Thyroid gland (tissue), 4 donors: ENCODE measurements around the gene PLEKHA6. TPM values are rescaled to one million over a fixed set of nuclear protein-coding genes. Genes with fewer than 3 reads are reported as not detected.

Source experiments
- DNase-seq, 2 donors: peaks; one replicate each; pipeline ENCODE4 v3.0.0-alpha.2; 2019
- H3K27ac ChIP-seq, 3 donors: fragments of 200-600 bp; sonication (generic); 1 replicate in 2 of 3; 2 replicates in 1 of 3; pipeline ENCODE4 v1.5.1; 2016 to 2019; ENCODE audit warnings: mild to moderate bottlenecking in 1 of 3, moderate library complexity in 1 of 3
- H3K27me3 ChIP-seq: fragments of 200-600 bp; sonication (generic); one replicate; pipeline ENCODE4 v1.5.1; 2019
- H3K36me3 ChIP-seq, 2 donors: fragments of 200-600 bp; sonication (generic); one replicate each; pipeline ENCODE4 v1.5.1; 2016 to 2019
- H3K4me1 ChIP-seq, 2 donors: fragments of 200-600 bp; sonication (generic); one replicate each; pipeline ENCODE4 v1.5.1; 2017 to 2019
- H3K4me3 ChIP-seq, 3 donors: fragments of 200-600 bp; sonication (generic); replicated peaks in 1 of 3; 1 replicate in 2 of 3; 2 replicates in 1 of 3; pipeline ENCODE4 v1.5.1; 2016; ENCODE audit warnings: mild to moderate bottlenecking in 1 of 3
- H3K9me3 ChIP-seq: fragments of 200-600 bp; sonication (generic); one replicate; pipeline ENCODE4 v1.5.1; 2017
- CTCF ChIP-seq, 6 experiments: fragments of 200-600 bp in 3 of 6; fragments of 450-650 bp in 3 of 6; sonication (generic) in 3 of 6; IDR thresholded peaks; one replicate each; pipeline ENCODE4 v1.5.1; 2016 to 2019; ENCODE audit warnings: antibody characterized with exemption in 6 of 6, mild to moderate bottlenecking in 2 of 6, inconsistent platforms in 1 of 6, moderate library complexity in 1 of 6
- POLR2A ChIP-seq, 2 donors: fragments of 450-650 bp; IDR thresholded peaks; one replicate each; pipeline ENCODE4 v1.6.1; 2017; ENCODE audit warnings: antibody characterized with exemption in 2 of 2, mild to moderate bottlenecking in 2 of 2, moderate library complexity in 1 of 2
- WGBS, 2 donors: methylation state at CpG; one replicate each; pipeline ENCODE4 v1.1.5; 2017; 5-methylcytosine and 5-hydroxymethylcytosine counted together
- intact Hi-C: fragments of 100-400 bp; cut with DNase I; formaldehyde crosslinking; loops from one replicate; pipeline ENCODE4 v1.15.1; 2023
- total RNA-seq, 4 donors: library from RNA; depleted of rRNA; stranded (reverse); fragments of >200 nt; gene quantifications; one replicate each; pipeline ENCODE4 v1.2.3, GENCODE V29; 2016

Gene PLEKHA6
- total RNA-seq, 4 donors from 2014 or later, result 2.9 to 8.9 (median 4.0) TPM

DNA sequence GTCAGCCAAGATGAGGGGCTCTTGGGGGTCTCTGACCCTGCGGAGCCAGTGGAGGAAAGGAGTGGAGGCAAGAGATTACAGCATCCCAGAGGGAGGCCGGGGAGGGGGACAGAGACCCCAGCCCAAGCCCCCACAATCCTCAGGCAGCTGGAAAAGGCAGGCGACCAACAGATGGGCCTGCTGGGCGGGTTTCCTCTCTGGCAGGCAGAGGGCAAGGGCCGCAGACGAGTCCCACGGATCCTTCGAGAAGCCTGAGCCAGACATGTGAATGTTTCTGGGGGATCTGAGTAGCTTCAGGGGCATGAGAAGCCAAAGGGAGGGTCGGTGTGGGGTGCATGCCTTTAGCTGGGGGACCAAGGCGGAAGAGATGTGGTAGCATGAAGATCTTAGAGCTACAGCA, 2.1 kb upstream of the PLEKHA6 start:
- Histone ChIP-seq H3K27me3 (no peaks in the 10 kb centered on the region), H3K4me1 (peaks cover 6% of the 10 kb centered on the region in 2 donors), H3K27ac (no peak overlapping the region), H3K4me3 (no peak overlapping the region), H3K36me3 (no peaks in the 10 kb centered on the region), H3K9me3 (no peaks in the 10 kb centered on the region)
- TF ChIP-seq POLR2A (IDR thresholded peaks at IDR 0.05) (no peak), CTCF (IDR thresholded peaks at IDR 0.05) (no peak)
- DNase-seq, result no peak
- 87 to 93% methylated on average over 10 of the region's 10 CpGs for WGBS, 2 donors
- intact Hi-C loops, result loop anchor here (5.0 to 10.0 kb wide), 2 partner anchors 149 to 497 kb away; partner anchors contain the start of genes GOLT1A and SNRPE

- no peak for DNase-seq
- H3K4me3 ChIP-seq, result no peak overlapping the region
- intact Hi-C loops, result loop anchor here (5.0 to 10.0 kb wide), 2 partner anchors 149 to 497 kb away; partner anchors contain the start of genes GOLT1A and SNRPE
- H3K4me1 ChIP-seq, result peaks cover 6% of the 10 kb centered on the region in 2 donors
- 60 to 77% methylated on average over 2 of the region's 2 CpGs for WGBS, 2 donors
- no peak overlapping the region for H3K27ac ChIP-seq
- TF ChIP-seq POLR2A (IDR thresholded peaks at IDR 0.05) (no peak), CTCF (IDR thresholded peaks at IDR 0.05) (no peak)
- no peaks in the 10 kb centered on the region for H3K36me3 ChIP-seq
- H3K27me3 ChIP-seq, result no peaks in the 10 kb centered on the region
- no peaks in the 10 kb centered on the region for H3K9me3 ChIP-seq
Measured at GRCh38 chr1:204361341-204361771, 1.6 kb upstream of the PLEKHA6 start.

- H3K9me3 ChIP-seq, result no peaks in the 10 kb centered on the region
- no peak overlapping the region for H3K27ac ChIP-seq
- peaks cover 6% of the 10 kb centered on the region in 2 donors for H3K4me1 ChIP-seq
- 77 to 81% methylated on average over 4 of the region's 4 CpGs for WGBS, 2 donors
- TF ChIP-seq CTCF (IDR thresholded peaks at IDR 0.05), result no peak
- TF ChIP-seq POLR2A (IDR thresholded peaks at IDR 0.05), result no peak
- no peak overlapping the region for H3K4me3 ChIP-seq
- intact Hi-C loops, result loop anchor here (5.0 to 10.0 kb wide), 2 partner anchors 148 to 496 kb away; partner anchors contain the start of genes GOLT1A and SNRPE
- H3K36me3 ChIP-seq, result no peaks in the 10 kb centered on the region
- DNase-seq, result no peak
- no peaks in the 10 kb centered on the region for H3K27me3 ChIP-seq
Measured at GRCh38 chr1:204360314-204360713, 585 bp upstream of the PLEKHA6 start.

DNA sequence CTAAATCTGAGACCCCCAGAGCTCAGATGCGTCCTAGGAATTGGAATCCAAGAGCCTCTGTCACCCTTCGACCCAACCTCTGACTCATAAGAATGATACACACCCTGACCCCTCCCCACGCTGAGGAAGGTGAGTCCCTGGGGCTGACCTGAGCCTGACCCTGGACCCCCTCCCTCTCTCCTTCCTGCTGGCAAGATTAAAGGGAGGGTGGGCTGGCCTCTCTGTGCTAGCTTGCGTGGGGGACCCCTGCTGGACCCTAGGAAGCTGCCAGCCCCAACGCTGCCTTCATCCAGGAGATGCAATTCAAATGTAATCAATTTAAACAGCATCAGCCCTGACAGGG, 627 bp downstream of the PLEKHA6 start:
- peaks cover 6% of the 10 kb centered on the region in 2 donors for H3K4me1 ChIP-seq
- no peaks in the 10 kb centered on the region for H3K9me3 ChIP-seq
- H3K27ac ChIP-seq, result no peak overlapping the region
- WGBS, 2 donors, result 36 to 38% methylated on average over 4 of the region's 5 CpGs
- intact Hi-C loops, result no loop called here
- TF ChIP-seq CTCF (IDR thresholded peaks at IDR 0.05) (no peak), POLR2A (IDR thresholded peaks at IDR 0.05) (no peak)
- H3K4me3 ChIP-seq, result no peak overlapping the region
- no peak for DNase-seq
- no peaks in the 10 kb centered on the region for H3K36me3 ChIP-seq
- no peaks in the 10 kb centered on the region for H3K27me3 ChIP-seq

- DNase-seq, result no peak
- no peak overlapping the region for H3K27ac ChIP-seq
- no peaks in the 10 kb centered on the region for H3K27me3 ChIP-seq
- intact Hi-C loops, result no loop called here
- no peaks in the 10 kb centered on the region for H3K36me3 ChIP-seq
- 25 to 44% methylated on average over 5 of the region's 5 CpGs for WGBS, 2 donors
- TF ChIP-seq POLR2A (IDR thresholded peaks at IDR 0.05), result no peak
- TF ChIP-seq CTCF (IDR thresholded peaks at IDR 0.05), result no peak
- peaks cover 6% of the 10 kb centered on the region in 2 donors for H3K4me1 ChIP-seq
- H3K9me3 ChIP-seq, result no peaks in the 10 kb centered on the region
- no peak overlapping the region for H3K4me3 ChIP-seq
Measured at GRCh38 chr1:204358605-204359004, 1.1 kb downstream of the PLEKHA6 start.
